IMR-90 (cell line): ENCODE measurements around the gene IFIT1B.

Source experiments
- BHLHE40 ChIP-seq: fragments of 150-350 bp; IDR thresholded peaks from 2 replicates; pipeline ENCODE4 v1.6.1; 2016; ENCODE audit warnings: mild to moderate bottlenecking, low read depth, low read length
- CEBPB ChIP-seq: IDR thresholded peaks from 2 replicates; pipeline ENCODE4 v1.6.1; 2012; ENCODE audit warnings: low read depth, low read length, improper control_type of control experiment
- CTCF ChIP-seq: conservative IDR thresholded peaks from 2 replicates; pipeline ENCODE4 v1.5.1; 2012; ENCODE audit warnings: mild to moderate bottlenecking, low read depth, low read length, improper control_type of control experiment
- MAFK ChIP-seq: IDR thresholded peaks from 2 replicates; pipeline ENCODE4 v1.6.1; 2012; ENCODE audit warnings: low read depth, low read length, improper control_type of control experiment
- RAD21 ChIP-seq: IDR thresholded peaks from 2 replicates; pipeline ENCODE4 v1.6.1; 2012; ENCODE audit warnings: low read length, improper control_type of control experiment
- RFX5 ChIP-seq: IDR thresholded peaks from 2 replicates; pipeline ENCODE4 v1.8.0; 2012; ENCODE audit warnings: low read depth, mild to moderate bottlenecking, low read length, moderate library complexity
- SMC3 ChIP-seq: fragments of 150-350 bp; IDR thresholded peaks from 2 replicates; pipeline ENCODE4 v1.6.1; 2016; ENCODE audit warnings: low read depth, mild to moderate bottlenecking, antibody characterized with exemption, low read length, moderate library complexity
- USF2 ChIP-seq: fragments of 150-350 bp; IDR thresholded peaks from 2 replicates; pipeline ENCODE4 v1.6.1; 2017; ENCODE audit warnings: mild to moderate bottlenecking, antibody characterized with exemption, low read length, low read depth

- TF ChIP-seq CTCF (no peak), USF2 (no peak), RFX5 (no peak), RAD21 (no peak), SMC3 (no peak), BHLHE40 (no peak), MAFK (0 out of 2 replicates have a peak, but pooled peaks have one; percentile 16), CEBPB (no peak)
Observed at GRCh38 chr10:89391907-89392756, 14.3 kb downstream of the IFIT1B start, which contains the start of gene IFIT1.
